K562 (cell line): ENCODE results near the gene SCRN3. TPM values are rescaled to one million over a fixed set of nuclear protein-coding genes. Genes with fewer than 3 reads are reported as not detected.

Experiments
- ATAC-seq: fragments of 200-7000 bp; cut with Tn5 transposase; 3 replicates; pipeline ENCODE4 v1.9.1; 2020; ENCODE audit warnings: moderate library complexity
- BruUV-seq: library from RNA; stranded (reverse); fragments of 400-500 nt; replicated peaks from 2 replicates; lab custom pipeline; 2021; lab: Mats Ljungman, UMichigan
- CTCF ChIA-PET: fragments of 300-600 bp; formaldehyde crosslinking; extraction: SDS; loops from one replicate; lab custom pipeline; 2021; ENCODE audit warnings: low intra/inter-chr PET ratio; lab: Yijun Ruan, JAX
- POLR2A ChIA-PET: fragments of 300-600, 350-650 bp; sonication (Branson Sonifier 250); formaldehyde crosslinking; extraction: SDS; loops from one replicate; lab custom pipeline; 2021; ENCODE audit warnings: antibody characterized with exemption, inconsistent platforms; lab: Yijun Ruan, JAX
- DNase-seq, 4 experiments: peaks; one replicate each; pipeline versions ENCODE4 v3.0.0 to v3.0.0-alpha.2; 2011 to 2018; ENCODE audit warnings: low spot score in 3 of 4, mixed read lengths in 3 of 4; ENCODE audit errors: extremely low read depth in 1 of 4
- FAIRE-seq: peaks from 2 replicates; lab custom pipeline; 2011; peaks lifted over from hg19 to GRCh38; lab: Jason Lieb, UNC
- H2AFZ ChIP-seq: 2 replicates; pipeline ENCODE4 v1.6.0; 2011; ENCODE audit warnings: low read depth, low read length, control low read depth, inconsistent platforms
- H3K27ac ChIP-seq: fragments of 200-600 bp; 3 replicates; pipeline ENCODE4 v1.8.0; 2011; ENCODE audit warnings: low read depth, mild to moderate bottlenecking, control low read depth, inconsistent platforms, low read length, moderate library complexity, mixed read lengths; ENCODE audit errors: extremely low read depth
- H3K27me3 ChIP-seq, 2 experiments: fragments of 300-600 bp in 1 of 2; 2 replicates in 1 of 2; 3 replicates in 1 of 2; pipeline versions ENCODE4 v1.6.0 to v1.8.0; 2011; ENCODE audit warnings: inconsistent platforms in 2 of 2, low read length in 2 of 2, mild to moderate bottlenecking in 1 of 2, mixed read lengths in 1 of 2, moderate library complexity in 1 of 2; ENCODE audit not compliant: control insufficient read depth in 2 of 2, insufficient read depth in 2 of 2
- H3K36me3 ChIP-seq: fragments of 300-600 bp; 3 replicates; pipeline ENCODE4 v1.8.0; 2011; ENCODE audit warnings: mild to moderate bottlenecking, low read length, inconsistent platforms; ENCODE audit not compliant: control insufficient read depth, insufficient read depth
- H3K4me1 ChIP-seq, 2 experiments: fragments of 200-600 bp in 1 of 2; replicated peaks in 1 of 2; 2 replicates in 1 of 2; 3 replicates in 1 of 2; pipeline versions ENCODE4 v1.5.1 to v1.8.0; 2011; ENCODE audit warnings: inconsistent platforms in 2 of 2, low read length in 2 of 2, mild to moderate bottlenecking in 1 of 2, mixed read lengths in 1 of 2, moderate library complexity in 1 of 2; ENCODE audit not compliant: control insufficient read depth in 2 of 2, insufficient read depth in 2 of 2
- H3K4me2 ChIP-seq: 2 replicates; pipeline ENCODE4 v1.6.1; 2011; ENCODE audit warnings: low read length, control low read depth, inconsistent platforms, mixed read lengths; ENCODE audit not compliant: insufficient read depth
- H3K4me3 ChIP-seq: fragments of 200-600 bp; sonication (generic), shearing (Covaris generic); 2 replicates; pipeline ENCODE4 v1.5.1; 2016; ENCODE audit warnings: control low read depth, inconsistent platforms
- H3K79me2 ChIP-seq: fragments of 200-600 bp; 3 replicates; pipeline ENCODE4 v1.8.0; 2011; ENCODE audit warnings: low read length, inconsistent platforms; ENCODE audit not compliant: control insufficient read depth, insufficient read depth
- H3K9ac ChIP-seq, 2 experiments: 2 replicates each; pipeline versions ENCODE4 v1.6.0 to v1.6.1; 2011; ENCODE audit warnings: low read depth in 2 of 2, low read length in 2 of 2, control low read depth in 1 of 2, inconsistent platforms in 1 of 2, mild to moderate bottlenecking in 1 of 2, mixed read lengths in 1 of 2; ENCODE audit not compliant: insufficient read depth in 1 of 2
- H3K9me1 ChIP-seq: one replicate; pipeline ENCODE4 v1.6.0; 2011; ENCODE audit warnings: inconsistent platforms, mild to moderate bottlenecking, low read length, moderate library complexity; ENCODE audit not compliant: control insufficient read depth, insufficient read depth
- H3K9me3 ChIP-seq: replicated peaks from 2 replicates; pipeline ENCODE4 v1.5.1; 2011; ENCODE audit warnings: low read depth, low read length, inconsistent platforms; ENCODE audit not compliant: control insufficient read depth, insufficient read depth
- H4K20me1 ChIP-seq: replicated peaks from 2 replicates; pipeline ENCODE4 v1.6.1; 2011; ENCODE audit warnings: low read length, inconsistent platforms, mixed read lengths; ENCODE audit not compliant: control insufficient read depth, insufficient read depth
- CBFB ChIP-seq: sonication (generic); formaldehyde crosslinking; IDR thresholded peaks from 2 replicates; pipeline ENCODE4 v1.4.0; 2020; ENCODE audit warnings: mild to moderate bottlenecking, missing genetic modification reagents
- DPF2 ChIP-seq: fragments of 450-650 bp; IDR thresholded peaks from 2 replicates; pipeline ENCODE4 v1.6.1; 2016
- FOXM1 ChIP-seq, 2 experiments: fragments of 450-650 bp in 1 of 2; sonication (generic) in 1 of 2; formaldehyde crosslinking in 1 of 2; IDR thresholded peaks; 2 replicates each; pipeline versions ENCODE4 v1.6.1 to v1.9.0; 2017 to 2022; ENCODE audit warnings: low read depth in 2 of 2, mild to moderate bottlenecking in 2 of 2, missing genetic modification reagents in 1 of 2, moderate library complexity in 1 of 2
- JUN ChIP-seq, 2 experiments: sonication (generic) in 1 of 2; formaldehyde crosslinking in 1 of 2; IDR thresholded peaks; 2 replicates each; pipeline versions ENCODE4 v1.6.1 to v1.8.0; 2012 to 2022; ENCODE audit warnings: borderline replicate concordance in 2 of 2, mild to moderate bottlenecking in 2 of 2, improper control_type of control experiment in 1 of 2, low read depth in 1 of 2, low read length in 1 of 2, missing genetic modification reagents in 1 of 2
- KLF16 ChIP-seq: IDR thresholded peaks from 2 replicates; pipeline ENCODE4 v1.6.1; 2016; ENCODE audit warnings: antibody characterized with exemption
- PHF21A ChIP-seq: fragments of 450-650 bp; IDR thresholded peaks from 2 replicates; pipeline ENCODE4 v1.6.1; 2017; ENCODE audit warnings: low read depth, borderline replicate concordance
- PML ChIP-seq: IDR thresholded peaks from 2 replicates; pipeline ENCODE4 v1.6.1; 2012; ENCODE audit warnings: low read length, inconsistent platforms
- TAF9B ChIP-seq: fragments of 450-650 bp; IDR thresholded peaks from 2 replicates; pipeline ENCODE4 v1.6.1; 2018; ENCODE audit warnings: mild to moderate bottlenecking; ENCODE audit not compliant: partially characterized antibody
- TRIM24 ChIP-seq, 2 experiments: fragments of 450-650 bp; IDR thresholded peaks; 2 replicates each; pipeline ENCODE4 v1.6.1; 2016
- ZKSCAN3 ChIP-seq: fragments of 250-450 bp; sonication (Bioruptor Pico); IDR thresholded peaks from 2 replicates; pipeline ENCODE4 v1.4.0; 2020
- ZNF384 ChIP-seq: IDR thresholded peaks from 2 replicates; pipeline ENCODE4 v1.6.1; 2012; ENCODE audit warnings: low read depth, low read length, improper control_type of control experiment
- ZNF584 ChIP-seq: fragments of 200-800 bp; sonication (Bioruptor generic); IDR thresholded peaks from 2 replicates; pipeline ENCODE4 v1.6.1; 2016; ENCODE audit warnings: low read depth, mild to moderate bottlenecking, missing genetic modification characterization, missing compliant biosample characterization
- ZNF778 ChIP-seq: fragments of 450-650 bp; formaldehyde crosslinking; IDR thresholded peaks from 2 replicates; pipeline ENCODE4 v1.4.0; 2020; ENCODE audit warnings: mild to moderate bottlenecking, moderate library complexity
- WGBS: fragments of 100-300 bp; shearing (Covaris generic); methylation state at CpG from one replicate; pipeline ENCODE4 v1.1.6; 2016; ENCODE audit warnings: low coverage, mixed read lengths; ENCODE audit not compliant: insufficient coverage; ENCODE audit errors: missing lambda C conversion rate; 5-methylcytosine and 5-hydroxymethylcytosine counted together
- in situ Hi-C: fragments of 300-500 bp; cut with MboI; formaldehyde crosslinking; loops from 4 replicates; pipeline ENCODE4 v1.15.0; 2018; ENCODE audit warnings: inconsistent platforms, mixed read lengths
- intact Hi-C: fragments of 100-400 bp; cut with micrococcal nuclease; formaldehyde crosslinking; loops from 2 replicates; pipeline ENCODE4 v1.14.2; 2022
- polyA plus RNA-seq, 8 experiments: library from polyadenylated mRNA; depleted of rRNA in 4 of 8; stranded (reverse) in 5 of 8; unstranded in 3 of 8; fragments of >200 nt; fragmentation: Nextera tagmentation in 2 of 8; fragmentation: Illumina TruSeq in 1 of 8; extraction: Ambion mirVana in 2 of 8; extraction: Trizol in 1 of 8; gene quantifications; 2 replicates each; pipeline versions ENCODE4 v1.2.1 to v1.2.3, GENCODE V29; 2011 to 2014; ENCODE audit warnings: inconsistent platforms in 1 of 8, missing spikeins in 1 of 8
- total RNA-seq, 7 experiments: library from RNA; depleted of rRNA in 6 of 7; stranded (reverse); fragments of >200 nt in 6 of 7; fragmentation: Illumina TruSeq in 2 of 7; extraction: Trizol in 2 of 7; gene quantifications; 2 replicates each; pipeline versions ENCODE4 v1.2.1 to v1.2.3, GENCODE V29; 2011 to 2021; ENCODE audit warnings: low replicate concordance in 1 of 7
- TF ChIP-seq, protein P1 (sequence below): sonication (generic); formaldehyde crosslinking; IDR thresholded peaks from 2 replicates; pipeline ENCODE4 v1.5.0; 2020; ENCODE audit warnings: missing genetic modification reagents
- TF ChIP-seq, protein P2 (sequence below): sonication (generic); formaldehyde crosslinking; IDR thresholded peaks from 2 replicates; pipeline ENCODE4 v1.8.0; 2022; ENCODE audit warnings: missing genetic modification reagents, mild to moderate bottlenecking, borderline replicate concordance
- TF ChIP-seq, protein P3 (sequence below): fragments of 450-650 bp; IDR thresholded peaks from 2 replicates; pipeline ENCODE4 v1.6.1; 2016; ENCODE audit warnings: missing biosample characterization, missing genetic modification characterization
- TF ChIP-seq, protein P4 (sequence below): fragments of 450-650 bp; formaldehyde crosslinking; IDR thresholded peaks from 2 replicates; pipeline ENCODE4 v1.4.0; 2020; ENCODE audit warnings: mild to moderate bottlenecking, moderate library complexity
- TF ChIP-seq, protein P5 (sequence below): fragments of 450-650 bp; IDR thresholded peaks from 2 replicates; pipeline ENCODE4 v1.6.1; 2017; ENCODE audit warnings: mild to moderate bottlenecking, moderate library complexity

Gene SCRN3
- total and polyA plus RNA-seq, 9 of the 15 experiments (the other 6 are each of a cell fraction or from before 2014, with no cell fraction given): 7.7 to 21.8 (median 20.0) TPM

DNA sequence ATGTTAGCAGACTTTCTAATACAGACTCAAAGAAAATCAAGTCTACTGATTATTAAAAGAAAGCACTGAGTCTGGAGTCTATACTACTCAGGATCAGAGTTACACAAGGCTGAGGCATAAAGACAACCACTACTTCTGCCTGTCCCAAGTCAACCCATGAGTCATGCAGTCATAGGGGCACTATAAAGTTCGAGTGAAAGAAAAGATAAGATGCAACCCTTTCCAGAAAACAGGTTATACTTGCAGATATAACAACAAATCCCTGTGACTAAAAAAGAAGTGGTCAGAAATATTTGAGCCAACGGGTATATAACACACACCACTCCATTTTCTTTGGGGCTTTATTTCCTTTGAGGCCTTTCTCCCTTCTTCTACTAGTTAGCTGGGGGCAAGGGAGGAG is 18.6 kb upstream of the SCRN3 start:
- H3K36me3 ChIP-seq: peaks cover 44% of the 10 kb centered on the region; the same call in 2 of the 3 replicates
- intact Hi-C loops: no loop called here
- CTCF ChIA-PET: interaction anchor here (0.5 kb wide), 1 partner anchor 680 kb away, joined by 5 read pairs; no protein-coding TSS in a partner anchor
- no peak for TF ChIP-seq ZKSCAN3 (CRISPR knock-in tag)
- no peak for TF ChIP-seq TAF9B
- no peak for TF ChIP-seq KLF16
- TF ChIP-seq FOXM1 (IDR thresholded peaks at IDR 0.05; ENCODE audit: low read depth): no peak
- no peak for TF ChIP-seq FOXM1 (CRISPR knock-in tag; IDR thresholded peaks at IDR 0.05; ENCODE audit: low read depth)
- TF ChIP-seq DPF2: 0 out of 2 replicates have a peak, but pooled peaks have one; percentile 19
- TF ChIP-seq, protein P1, sequence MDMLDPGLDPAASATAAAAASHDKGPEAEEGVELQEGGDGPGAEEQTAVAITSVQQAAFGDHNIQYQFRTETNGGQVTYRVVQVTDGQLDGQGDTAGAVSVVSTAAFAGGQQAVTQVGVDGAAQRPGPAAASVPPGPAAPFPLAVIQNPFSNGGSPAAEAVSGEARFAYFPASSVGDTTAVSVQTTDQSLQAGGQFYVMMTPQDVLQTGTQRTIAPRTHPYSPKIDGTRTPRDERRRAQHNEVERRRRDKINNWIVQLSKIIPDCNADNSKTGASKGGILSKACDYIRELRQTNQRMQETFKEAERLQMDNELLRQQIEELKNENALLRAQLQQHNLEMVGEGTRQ (CRISPR knock-in tag): no peak
- TF ChIP-seq PHF21A: no peak
- TF ChIP-seq ZNF584 (CRISPR knock-in tag): no peak
- TF ChIP-seq, protein P2, sequence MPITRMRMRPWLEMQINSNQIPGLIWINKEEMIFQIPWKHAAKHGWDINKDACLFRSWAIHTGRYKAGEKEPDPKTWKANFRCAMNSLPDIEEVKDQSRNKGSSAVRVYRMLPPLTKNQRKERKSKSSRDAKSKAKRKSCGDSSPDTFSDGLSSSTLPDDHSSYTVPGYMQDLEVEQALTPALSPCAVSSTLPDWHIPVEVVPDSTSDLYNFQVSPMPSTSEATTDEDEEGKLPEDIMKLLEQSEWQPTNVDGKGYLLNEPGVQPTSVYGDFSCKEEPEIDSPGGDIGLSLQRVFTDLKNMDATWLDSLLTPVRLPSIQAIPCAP (CRISPR knock-in tag): no peak
- TF ChIP-seq, protein P3, sequence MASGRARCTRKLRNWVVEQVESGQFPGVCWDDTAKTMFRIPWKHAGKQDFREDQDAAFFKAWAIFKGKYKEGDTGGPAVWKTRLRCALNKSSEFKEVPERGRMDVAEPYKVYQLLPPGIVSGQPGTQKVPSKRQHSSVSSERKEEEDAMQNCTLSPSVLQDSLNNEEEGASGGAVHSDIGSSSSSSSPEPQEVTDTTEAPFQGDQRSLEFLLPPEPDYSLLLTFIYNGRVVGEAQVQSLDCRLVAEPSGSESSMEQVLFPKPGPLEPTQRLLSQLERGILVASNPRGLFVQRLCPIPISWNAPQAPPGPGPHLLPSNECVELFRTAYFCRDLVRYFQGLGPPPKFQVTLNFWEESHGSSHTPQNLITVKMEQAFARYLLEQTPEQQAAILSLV (tag): no peak
- TF ChIP-seq, protein P4, sequence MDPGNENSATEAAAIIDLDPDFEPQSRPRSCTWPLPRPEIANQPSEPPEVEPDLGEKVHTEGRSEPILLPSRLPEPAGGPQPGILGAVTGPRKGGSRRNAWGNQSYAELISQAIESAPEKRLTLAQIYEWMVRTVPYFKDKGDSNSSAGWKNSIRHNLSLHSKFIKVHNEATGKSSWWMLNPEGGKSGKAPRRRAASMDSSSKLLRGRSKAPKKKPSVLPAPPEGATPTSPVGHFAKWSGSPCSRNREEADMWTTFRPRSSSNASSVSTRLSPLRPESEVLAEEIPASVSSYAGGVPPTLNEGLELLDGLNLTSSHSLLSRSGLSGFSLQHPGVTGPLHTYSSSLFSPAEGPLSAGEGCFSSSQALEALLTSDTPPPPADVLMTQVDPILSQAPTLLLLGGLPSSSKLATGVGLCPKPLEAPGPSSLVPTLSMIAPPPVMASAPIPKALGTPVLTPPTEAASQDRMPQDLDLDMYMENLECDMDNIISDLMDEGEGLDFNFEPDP (CRISPR knock-in tag): no peak
- TF ChIP-seq JUN (IDR thresholded peaks at IDR 0.05; ENCODE audit: borderline replicate concordance, low read depth, low read length): 0 out of 2 replicates have a peak, but pooled peaks have one; percentile 33
- no peak for TF ChIP-seq JUN (CRISPR knock-in tag; IDR thresholded peaks at IDR 0.05; ENCODE audit: borderline replicate concordance)
- no peak for TF ChIP-seq ZNF384
- TF ChIP-seq, protein P5, sequence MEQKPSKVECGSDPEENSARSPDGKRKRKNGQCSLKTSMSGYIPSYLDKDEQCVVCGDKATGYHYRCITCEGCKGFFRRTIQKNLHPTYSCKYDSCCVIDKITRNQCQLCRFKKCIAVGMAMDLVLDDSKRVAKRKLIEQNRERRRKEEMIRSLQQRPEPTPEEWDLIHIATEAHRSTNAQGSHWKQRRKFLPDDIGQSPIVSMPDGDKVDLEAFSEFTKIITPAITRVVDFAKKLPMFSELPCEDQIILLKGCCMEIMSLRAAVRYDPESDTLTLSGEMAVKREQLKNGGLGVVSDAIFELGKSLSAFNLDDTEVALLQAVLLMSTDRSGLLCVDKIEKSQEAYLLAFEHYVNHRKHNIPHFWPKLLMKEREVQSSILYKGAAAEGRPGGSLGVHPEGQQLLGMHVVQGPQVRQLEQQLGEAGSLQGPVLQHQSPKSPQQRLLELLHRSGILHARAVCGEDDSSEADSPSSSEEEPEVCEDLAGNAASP: no peak
- no peak for TF ChIP-seq TRIM24 (IDR thresholded peaks at IDR 0.05)
- TF ChIP-seq CBFB (CRISPR knock-in tag): no peak
- TF ChIP-seq ZNF778 (CRISPR knock-in tag): no peak
- TF ChIP-seq PML: no peak

More for the DNA sequence above, 18.6 kb upstream of the SCRN3 start:
- H3K4me1 ChIP-seq: no peaks in the 10 kb centered on the region
- H3K27me3 ChIP-seq: no peaks in the 10 kb centered on the region
- WGBS: 6% methylated on average over 2 of the region's 2 CpGs
- no peaks in the 10 kb centered on the region for H4K20me1 ChIP-seq
- H3K4me3 ChIP-seq: no peak overlapping the region
- FAIRE-seq: no peak
- no peaks in the 10 kb centered on the region for H3K9me1 ChIP-seq
- H3K27ac ChIP-seq: no peak overlapping the region
- TSS peak; percentile 8 for BruUV-seq
- H2AFZ ChIP-seq: no peak overlapping the region
- in situ Hi-C loops: no loop called here
- ATAC-seq: peak; percentile 68
- H3K79me2 ChIP-seq: no peaks in the 10 kb centered on the region
- no peak overlapping the region for H3K4me2 ChIP-seq
- H3K9ac ChIP-seq: no peak overlapping the region
- no peaks in the 10 kb centered on the region for H3K9me3 ChIP-seq
- POLR2A ChIA-PET: no interaction called here
- peak in 2 of 4 experiments; percentile 15 to 36 for DNase-seq
